Measurements from ENCODE around the gene LRRC7.

Gene LRRC7

DNA sequence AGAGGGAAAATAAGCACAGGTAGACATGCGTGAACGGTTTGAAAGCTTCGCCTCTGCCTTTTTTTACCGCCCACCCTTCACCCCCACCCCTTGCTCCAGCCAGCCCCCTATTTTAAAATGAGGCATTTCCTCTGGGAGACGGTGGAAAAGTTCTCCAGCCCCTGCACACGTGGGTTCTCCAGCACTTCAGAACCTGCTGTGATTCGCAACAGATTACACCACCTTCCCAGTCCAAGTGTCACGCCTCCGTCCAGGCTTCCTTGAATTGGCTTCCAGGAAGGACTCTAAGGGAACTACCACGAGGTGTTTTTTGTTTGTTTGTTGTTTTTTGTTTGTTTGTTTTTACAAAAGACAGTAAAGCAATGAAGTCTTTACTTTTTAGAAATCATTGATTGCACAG, 2.6 kb downstream of the LRRC7 start:
- Histone ChIP-seq H3K9me3 (ENCODE audit: low read depth, low read length) (no peaks in the 10 kb centered on the region), H3K36me3 (ENCODE audit: insufficient read depth, low read length) (no peaks in the 10 kb centered on the region), H3K27ac (no peak overlapping the region), H3K9ac (ENCODE audit: insufficient read length) (no peak overlapping the region), H3K4me3 (no peak overlapping the region)
- DNase-seq (ENCODE audit: low read depth, low spot score) = no peak
- no peak for TF ChIP-seq POLR2AphosphoS5 (IDR thresholded peaks at IDR 0.05; ENCODE audit: borderline replicate concordance, low read depth, low read length)
- no peak for TF ChIP-seq FOXP2 (optimal IDR thresholded peaks at IDR 0.05; ENCODE audit: control extremely low read depth, extremely low read length, insufficient read depth)
- TF ChIP-seq EZH2 (IDR thresholded peaks at IDR 0.05) = no peak

DNA sequence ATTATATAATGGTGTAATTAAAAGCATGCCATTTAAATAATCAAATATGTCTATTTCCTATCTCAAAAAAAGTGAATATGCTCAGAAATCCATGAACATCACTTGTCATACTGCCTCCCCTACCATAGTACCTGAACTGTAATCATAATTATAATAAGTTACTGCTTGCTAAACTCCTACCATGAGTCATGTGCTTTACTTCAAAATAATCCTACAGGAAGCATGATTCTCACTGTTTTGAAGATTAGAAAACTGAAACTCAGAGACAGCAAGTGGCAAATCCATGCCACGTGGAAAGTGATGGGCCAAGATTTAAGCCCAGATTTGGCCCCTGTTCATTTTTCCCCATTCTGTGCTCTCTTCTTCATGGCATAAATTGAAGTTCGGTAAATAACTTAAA, 5.2 kb downstream of the LRRC7 start:
- Histone ChIP-seq H3K9ac (ENCODE audit: insufficient read length) (no peak overlapping the region), H3K36me3 (ENCODE audit: insufficient read depth, low read length) (no peaks in the 10 kb centered on the region), H3K9me3 (ENCODE audit: low read depth, low read length) (no peaks in the 10 kb centered on the region), H3K4me3 (no peak overlapping the region), H3K27ac (no peak overlapping the region)
- no peak for DNase-seq (ENCODE audit: low read depth, low spot score)
- TF ChIP-seq EZH2 (IDR thresholded peaks at IDR 0.05) (no peak), FOXP2 (optimal IDR thresholded peaks at IDR 0.05; ENCODE audit: control extremely low read depth, extremely low read length, insufficient read depth) (no peak), POLR2AphosphoS5 (IDR thresholded peaks at IDR 0.05; ENCODE audit: borderline replicate concordance, low read depth, low read length) (no peak)

DNA sequence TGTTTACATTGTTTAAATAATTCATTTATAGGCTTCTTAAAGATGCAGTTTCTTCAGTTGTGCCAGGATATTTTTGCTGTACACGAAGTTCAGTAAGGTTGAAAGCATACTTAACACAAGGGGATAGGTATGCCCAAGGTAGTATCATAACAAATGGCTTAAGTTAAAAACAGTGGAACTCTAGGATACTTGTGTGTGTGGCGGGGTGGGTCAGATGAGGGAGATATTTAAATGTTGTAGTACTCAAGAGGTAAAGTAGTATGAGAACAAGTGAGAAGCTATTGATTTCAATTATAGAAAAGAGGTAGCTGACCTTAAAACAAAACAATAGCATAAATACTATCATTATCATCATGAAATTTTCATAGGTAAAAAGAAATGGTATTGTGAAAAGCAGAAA, 6.2 kb downstream of the LRRC7 start:
- H3K27ac ChIP-seq = no peak overlapping the region
- no peak overlapping the region for H3K9ac ChIP-seq (ENCODE audit: insufficient read length)
- no peak overlapping the region for H3K4me3 ChIP-seq
- no peak for DNase-seq (ENCODE audit: low read depth, low spot score)
- TF ChIP-seq FOXP2 (optimal IDR thresholded peaks at IDR 0.05; ENCODE audit: control extremely low read depth, extremely low read length, insufficient read depth) (no peak), POLR2AphosphoS5 (IDR thresholded peaks at IDR 0.05; ENCODE audit: borderline replicate concordance, low read depth, low read length) (no peak), EZH2 (IDR thresholded peaks at IDR 0.05) (no peak)
- no peaks in the 10 kb centered on the region for H3K36me3 ChIP-seq (ENCODE audit: insufficient read depth, low read length)
- no peaks in the 10 kb centered on the region for H3K9me3 ChIP-seq (ENCODE audit: low read depth, low read length)

DNA sequence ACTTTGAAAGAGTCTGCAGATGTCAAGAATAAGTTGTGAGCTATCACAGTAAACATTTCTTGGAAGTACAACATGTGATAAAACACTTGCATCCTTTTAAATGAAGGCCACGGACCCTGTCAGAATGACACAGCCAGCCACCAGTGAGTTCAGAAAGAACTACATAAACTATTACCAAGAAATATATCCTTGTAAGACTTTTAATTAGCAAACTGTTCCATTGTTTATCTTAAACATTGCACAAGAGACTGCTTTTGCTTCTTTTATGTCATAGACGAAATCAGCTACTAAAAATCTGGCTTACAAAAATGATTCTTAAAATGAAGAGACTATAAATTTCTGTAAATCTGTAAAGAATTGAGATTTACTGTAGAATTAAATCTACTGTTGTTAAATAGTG, 17.9 kb downstream of the LRRC7 start:
- Histone ChIP-seq H3K9ac (ENCODE audit: insufficient read length) (no peak overlapping the region), H3K36me3 (ENCODE audit: insufficient read depth, low read length) (no peaks in the 10 kb centered on the region), H3K27ac (no peak overlapping the region), H3K4me3 (no peak overlapping the region), H3K9me3 (ENCODE audit: low read depth, low read length) (no peaks in the 10 kb centered on the region)
- TF ChIP-seq EZH2 (IDR thresholded peaks at IDR 0.05) (no peak), POLR2AphosphoS5 (IDR thresholded peaks at IDR 0.05; ENCODE audit: borderline replicate concordance, low read depth, low read length) (no peak), FOXP2 (optimal IDR thresholded peaks at IDR 0.05; ENCODE audit: control extremely low read depth, extremely low read length, insufficient read depth) (no peak)
- no peak for DNase-seq (ENCODE audit: low read depth, low spot score)

DNA sequence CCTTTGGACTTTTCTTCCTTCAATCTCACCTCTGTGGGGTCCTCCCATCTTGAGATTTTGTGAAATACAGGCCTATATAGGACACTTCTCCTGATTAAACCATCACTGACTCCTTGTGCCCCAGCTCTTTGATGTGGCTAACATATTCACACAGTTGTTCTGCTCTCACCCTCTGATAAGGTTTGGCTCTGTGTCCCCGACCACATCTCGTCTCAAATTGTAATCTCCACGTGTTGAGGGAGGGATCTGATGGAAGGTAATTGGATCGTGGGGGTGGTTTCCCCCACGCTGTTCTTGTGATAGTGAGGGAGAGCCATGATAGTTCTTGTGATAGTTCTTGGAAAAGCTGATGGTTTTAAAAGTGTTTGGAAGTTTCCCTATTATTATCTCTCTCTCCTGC, 19.7 kb downstream of the LRRC7 start:
- DNase-seq (ENCODE audit: low read depth, low spot score) = no peak
- H3K27ac ChIP-seq = no peak overlapping the region
- no peak overlapping the region for H3K4me3 ChIP-seq
- H3K36me3 ChIP-seq (ENCODE audit: insufficient read depth, low read length) = no peaks in the 10 kb centered on the region
- no peaks in the 10 kb centered on the region for H3K9me3 ChIP-seq (ENCODE audit: low read depth, low read length)
- TF ChIP-seq FOXP2 (optimal IDR thresholded peaks at IDR 0.05; ENCODE audit: control extremely low read depth, extremely low read length, insufficient read depth) (no peak), POLR2AphosphoS5 (IDR thresholded peaks at IDR 0.05; ENCODE audit: borderline replicate concordance, low read depth, low read length) (no peak), EZH2 (IDR thresholded peaks at IDR 0.05) (no peak)
- no peak overlapping the region for H3K9ac ChIP-seq (ENCODE audit: insufficient read length)

DNA sequence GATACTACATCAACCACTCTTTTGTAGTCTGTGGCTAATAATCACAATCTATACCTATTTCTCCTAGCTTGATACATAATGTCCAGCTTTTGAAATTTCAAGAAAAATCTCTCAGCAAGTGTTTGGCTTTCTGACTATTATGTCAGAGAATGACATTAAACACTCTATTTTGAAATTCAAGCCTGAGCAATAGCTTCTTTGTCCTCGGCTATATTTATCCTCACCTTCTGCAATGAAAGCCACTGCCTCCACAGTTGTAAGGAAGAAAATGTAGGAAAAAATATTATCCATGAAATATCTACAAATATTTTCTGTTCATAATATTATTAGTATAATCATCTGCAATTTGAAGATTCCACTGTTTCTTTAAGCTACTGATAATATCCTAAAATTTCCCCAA, 22.1 kb downstream of the LRRC7 start:
- TF ChIP-seq POLR2AphosphoS5 (IDR thresholded peaks at IDR 0.05; ENCODE audit: borderline replicate concordance, low read depth, low read length) (no peak), EZH2 (IDR thresholded peaks at IDR 0.05) (no peak), FOXP2 (optimal IDR thresholded peaks at IDR 0.05; ENCODE audit: control extremely low read depth, extremely low read length, insufficient read depth) (no peak)
- H3K4me3 ChIP-seq = no peak overlapping the region
- no peak overlapping the region for H3K27ac ChIP-seq

DNA sequence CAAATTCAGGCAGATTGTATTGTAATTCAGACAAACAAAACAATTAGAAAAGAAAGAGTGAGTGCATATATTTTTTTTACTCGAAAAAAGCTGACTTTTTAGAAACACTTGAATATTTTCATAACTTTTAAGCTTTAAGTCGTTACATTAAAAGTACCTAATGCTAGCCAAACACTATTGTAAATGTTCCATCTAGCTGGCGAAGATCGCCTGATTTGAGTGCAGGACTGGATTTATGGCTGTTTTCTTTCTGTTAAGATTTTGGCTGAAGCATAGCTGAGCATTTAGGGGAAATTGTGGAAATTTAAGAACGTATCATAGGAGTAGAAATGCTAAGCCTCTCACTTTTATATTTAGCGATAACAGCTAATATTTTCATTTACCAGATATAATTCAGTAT, 24.6 kb downstream of the LRRC7 start:
- no peak overlapping the region for H3K4me3 ChIP-seq
- no peak for DNase-seq (ENCODE audit: low read depth, low spot score)
- no peaks in the 10 kb centered on the region for H3K9me3 ChIP-seq (ENCODE audit: low read depth, low read length)
- TF ChIP-seq EZH2 (IDR thresholded peaks at IDR 0.05) (no peak), FOXP2 (optimal IDR thresholded peaks at IDR 0.05; ENCODE audit: control extremely low read depth, extremely low read length, insufficient read depth) (no peak), POLR2AphosphoS5 (IDR thresholded peaks at IDR 0.05; ENCODE audit: borderline replicate concordance, low read depth, low read length) (no peak)
- H3K36me3 ChIP-seq (ENCODE audit: insufficient read depth, low read length) = no peaks in the 10 kb centered on the region
- no peak overlapping the region for H3K27ac ChIP-seq
- H3K9ac ChIP-seq (ENCODE audit: insufficient read length) = no peak overlapping the region

More for the DNA sequence above, 22.1 kb downstream of the LRRC7 start:
- no peak for DNase-seq (ENCODE audit: low read depth, low spot score)
- no peak overlapping the region for H3K9ac ChIP-seq (ENCODE audit: insufficient read length)
- H3K9me3 ChIP-seq (ENCODE audit: low read depth, low read length) = no peaks in the 10 kb centered on the region
- no peaks in the 10 kb centered on the region for H3K36me3 ChIP-seq (ENCODE audit: insufficient read depth, low read length)

DNA sequence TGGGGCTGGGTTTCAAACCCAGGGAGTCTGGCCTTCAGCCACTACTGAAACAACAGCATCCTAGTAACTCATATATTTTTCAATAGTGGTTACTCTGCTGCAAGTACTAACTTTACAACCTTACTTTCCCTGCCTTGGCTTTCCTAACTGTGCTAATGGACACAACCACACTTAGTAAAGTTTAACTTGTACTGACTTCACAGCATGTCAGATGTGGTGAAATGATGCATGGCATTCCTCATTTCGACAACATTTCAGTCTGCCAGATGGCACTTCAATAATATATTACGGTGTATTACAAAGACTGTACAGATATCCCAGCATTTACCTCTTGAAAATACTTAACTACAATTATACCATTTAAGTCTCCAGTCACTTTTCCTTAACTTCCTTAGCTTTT, 27.8 kb downstream of the LRRC7 start:
- Histone ChIP-seq H3K9me3 (ENCODE audit: low read depth, low read length) (no peaks in the 10 kb centered on the region), H3K27ac (no peak overlapping the region), H3K4me3 (no peak overlapping the region), H3K36me3 (ENCODE audit: insufficient read depth, low read length) (no peaks in the 10 kb centered on the region), H3K9ac (ENCODE audit: insufficient read length) (no peak overlapping the region)
- no peak for DNase-seq (ENCODE audit: low read depth, low spot score)
- TF ChIP-seq EZH2 (IDR thresholded peaks at IDR 0.05) (no peak), POLR2AphosphoS5 (IDR thresholded peaks at IDR 0.05; ENCODE audit: borderline replicate concordance, low read depth, low read length) (no peak), FOXP2 (optimal IDR thresholded peaks at IDR 0.05; ENCODE audit: control extremely low read depth, extremely low read length, insufficient read depth) (no peak)

DNA sequence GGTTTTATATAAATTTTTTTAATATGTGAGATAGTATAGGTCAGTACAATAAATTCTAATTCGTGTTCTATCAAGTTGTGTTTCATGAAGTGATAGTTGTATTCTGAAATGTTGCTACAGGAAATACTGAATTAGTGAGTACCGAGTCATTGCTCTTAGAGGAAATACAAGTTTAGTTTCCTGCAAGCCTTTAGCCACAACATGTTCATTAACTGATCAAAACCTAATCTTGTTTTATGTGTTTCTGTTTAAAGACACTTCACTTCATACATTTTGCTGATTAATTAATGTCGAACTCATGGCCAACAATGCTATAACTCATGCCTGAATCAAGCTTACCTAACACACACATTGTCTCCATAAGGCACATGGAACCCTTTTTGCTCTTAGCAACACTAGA, 43.6 kb downstream of the LRRC7 start:
- H3K4me3 ChIP-seq = no peak overlapping the region
- no peak for TF ChIP-seq POLR2AphosphoS5 (IDR thresholded peaks at IDR 0.05; ENCODE audit: borderline replicate concordance, low read depth, low read length)
- no peak for TF ChIP-seq FOXP2 (optimal IDR thresholded peaks at IDR 0.05; ENCODE audit: control extremely low read depth, extremely low read length, insufficient read depth)
- no peak for TF ChIP-seq EZH2 (IDR thresholded peaks at IDR 0.05)

More for the DNA sequence above, 43.6 kb downstream of the LRRC7 start:
- Histone ChIP-seq H3K36me3 (ENCODE audit: insufficient read depth, low read length) (no peaks in the 10 kb centered on the region), H3K9ac (ENCODE audit: insufficient read length) (no peak overlapping the region), H3K9me3 (ENCODE audit: low read depth, low read length) (no peaks in the 10 kb centered on the region), H3K27ac (no peak overlapping the region)
- no peak for DNase-seq (ENCODE audit: low read depth, low spot score)

Measured in SK-N-MC (cell line).